C4-2B (cell line): ENCODE results near the gene CHD5.

ENCODE experiments used
- CTCF ChIP-seq: fragments of 450-650 bp; conservative IDR thresholded peaks from 2 replicates; pipeline ENCODE4 v1.5.1; 2017; ENCODE audit warnings: mild to moderate bottlenecking
- ZFX ChIP-seq: fragments of 450-650 bp; IDR thresholded peaks from 2 replicates; pipeline ENCODE4 v1.6.1; 2017

GRCh38 chr1:6110326-6110725 is 69.8 kb downstream of the CHD5 start:
- TF ChIP-seq CTCF (no peak), ZFX (no peak)
